CD4-positive, alpha-beta T cell treated with Interleukin-21 for 1 hour (primary cell): Measurements from ENCODE around the gene UTRN.

Source experiments
- DNase-seq: peaks from one replicate; pipeline ENCODE4 v3.0.0-alpha.2; 2020

The UTRN gene

GRCh38 chr6:144283646-144284477 is 1.3 kb upstream of the UTRN start:
- no peak for DNase-seq

DNA sequence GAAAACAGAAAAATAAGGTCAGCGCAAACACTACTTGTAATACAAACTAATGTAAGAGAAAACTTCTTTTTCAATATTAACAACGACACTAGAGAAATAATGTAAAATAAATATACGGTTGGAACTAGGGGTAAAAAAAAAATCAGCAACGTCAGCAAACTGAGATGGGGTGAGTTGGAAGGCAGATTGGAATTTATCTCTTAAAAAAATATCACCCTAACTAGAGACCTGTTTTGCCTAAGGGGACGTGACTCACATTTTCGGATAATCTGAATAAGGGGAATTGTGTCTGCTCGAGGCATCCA is 705 bp upstream of the UTRN start:
- no peak for DNase-seq

DNA sequence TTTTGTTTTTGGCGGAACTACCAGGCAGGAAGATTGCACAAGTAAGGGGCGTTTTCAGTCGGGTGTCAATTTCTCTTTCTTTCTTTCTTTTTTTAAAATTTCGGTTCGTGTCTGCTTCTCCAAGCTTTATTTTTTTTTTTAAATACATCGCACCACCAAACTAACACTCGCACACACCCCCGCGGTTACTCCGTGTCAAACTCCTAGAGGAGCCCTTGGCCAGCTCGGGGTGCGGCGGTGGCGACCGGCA is 338 bp downstream of the UTRN start:
- no peak for DNase-seq

- DNase-seq: peak; percentile 36
Observed at GRCh38 chr6:144285798-144286502, 815 bp downstream of the UTRN start.

- peak; percentile 19 for DNase-seq
Observed at GRCh38 chr6:144286503-144287393, 1.6 kb downstream of the UTRN start.

GRCh38 chr6:144289006-144289405 is 3.9 kb downstream of the UTRN start:
- DNase-seq: no peak

DNA sequence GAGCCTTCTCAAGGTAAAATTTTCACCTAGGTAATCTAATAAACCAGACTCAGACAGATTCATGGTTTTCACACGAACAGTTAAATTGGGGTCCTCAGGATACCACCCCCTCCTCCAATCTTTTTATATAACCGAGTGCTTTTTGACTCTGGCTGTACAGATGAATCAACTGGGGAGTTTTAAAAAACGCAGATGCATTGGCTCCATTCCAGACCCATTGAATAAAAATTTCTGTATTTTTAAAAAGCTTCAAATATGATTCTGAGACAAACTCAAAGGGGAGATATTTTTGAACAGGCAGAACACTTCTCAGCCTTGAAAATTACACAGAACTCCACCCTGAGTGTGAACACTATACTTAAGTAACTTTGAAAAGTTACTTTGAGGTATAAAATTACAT is 7.2 kb downstream of the UTRN start:
- no peak for DNase-seq

- no peak for DNase-seq
Observed at GRCh38 chr6:144294016-144294415, 8.9 kb downstream of the UTRN start.

- DNase-seq: no peak
Observed at GRCh38 chr6:144295211-144295610, 10.1 kb downstream of the UTRN start.

DNA sequence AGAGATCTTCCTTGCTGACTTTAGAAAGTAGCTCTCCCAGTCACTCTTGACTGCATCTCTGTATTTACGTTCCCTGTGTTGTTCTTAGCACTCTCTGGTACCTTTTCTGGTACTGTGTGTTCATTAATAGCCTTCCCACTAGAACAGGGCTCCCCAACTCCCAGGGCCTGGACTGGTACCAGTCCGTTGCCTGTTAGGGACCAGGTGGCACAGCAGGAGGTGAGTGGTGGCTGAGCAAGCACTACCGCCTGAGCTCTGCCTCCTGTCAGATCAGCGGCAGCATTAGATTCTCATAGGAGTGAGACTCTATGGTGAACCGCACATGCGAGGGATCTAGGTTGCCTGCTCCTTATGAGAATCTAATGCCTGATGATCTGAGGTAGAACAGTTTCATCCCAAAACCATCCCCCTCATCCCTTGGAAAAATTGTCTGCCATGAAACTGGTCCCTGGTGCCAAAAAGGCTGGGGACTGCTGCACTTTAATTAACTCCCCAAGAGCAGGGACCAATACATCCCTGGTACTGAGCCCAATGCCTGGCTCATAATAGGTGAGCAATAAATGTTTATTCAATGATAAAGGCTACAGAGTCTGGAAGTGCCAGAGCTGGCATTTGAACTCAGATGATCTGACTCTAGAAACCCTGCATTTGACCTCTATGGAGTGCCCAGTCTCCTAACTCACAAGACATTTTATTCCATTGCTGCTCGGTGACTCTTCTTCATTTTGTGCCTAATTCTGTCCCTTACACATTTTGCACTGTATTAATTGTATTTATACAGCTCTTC is 11.0 kb downstream of the UTRN start:
- DNase-seq: no peak

GRCh38 chr6:144296973-144297372 is 11.8 kb downstream of the UTRN start:
- no peak for DNase-seq

- DNase-seq: no peak
Observed at GRCh38 chr6:144297511-144298100, 12.5 kb downstream of the UTRN start.

- no peak for DNase-seq
Observed at GRCh38 chr6:144298194-144298593, 13.1 kb downstream of the UTRN start.

GRCh38 chr6:144298916-144299315 is 13.8 kb downstream of the UTRN start:
- no peak for DNase-seq

DNA sequence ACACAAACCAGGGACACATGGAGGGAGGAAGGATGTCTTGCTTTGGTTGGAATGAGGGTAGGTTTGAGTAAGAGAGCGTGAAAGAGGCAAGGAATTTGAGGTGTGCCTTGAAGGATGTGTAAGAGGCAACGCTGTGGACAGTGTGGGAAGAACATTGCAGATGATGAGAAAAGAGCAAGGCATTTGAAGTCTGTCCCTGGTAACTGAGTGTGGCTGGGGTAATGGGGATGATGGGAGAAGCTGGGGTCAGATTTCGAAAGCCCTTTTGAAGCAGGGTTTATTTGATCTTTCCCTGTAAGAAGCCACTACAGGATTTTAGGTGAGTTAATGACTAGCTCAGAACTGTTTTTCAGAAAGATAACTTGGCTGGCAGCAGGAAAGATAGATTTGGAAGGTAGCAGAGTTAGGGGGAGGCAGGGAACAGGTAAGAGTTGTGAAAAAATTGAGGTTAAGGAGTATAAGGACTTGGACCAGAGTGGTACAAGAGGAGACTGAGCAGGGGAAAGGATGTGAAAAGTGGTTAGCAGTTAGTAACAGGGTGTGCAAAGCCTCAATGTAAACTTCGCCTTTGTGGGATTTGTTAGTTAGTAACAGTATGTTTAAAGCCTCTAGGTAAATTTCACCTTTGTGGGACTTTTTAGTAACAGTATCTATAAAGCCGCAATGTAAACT is 17.7 kb downstream of the UTRN start:
- no peak for DNase-seq

DNA sequence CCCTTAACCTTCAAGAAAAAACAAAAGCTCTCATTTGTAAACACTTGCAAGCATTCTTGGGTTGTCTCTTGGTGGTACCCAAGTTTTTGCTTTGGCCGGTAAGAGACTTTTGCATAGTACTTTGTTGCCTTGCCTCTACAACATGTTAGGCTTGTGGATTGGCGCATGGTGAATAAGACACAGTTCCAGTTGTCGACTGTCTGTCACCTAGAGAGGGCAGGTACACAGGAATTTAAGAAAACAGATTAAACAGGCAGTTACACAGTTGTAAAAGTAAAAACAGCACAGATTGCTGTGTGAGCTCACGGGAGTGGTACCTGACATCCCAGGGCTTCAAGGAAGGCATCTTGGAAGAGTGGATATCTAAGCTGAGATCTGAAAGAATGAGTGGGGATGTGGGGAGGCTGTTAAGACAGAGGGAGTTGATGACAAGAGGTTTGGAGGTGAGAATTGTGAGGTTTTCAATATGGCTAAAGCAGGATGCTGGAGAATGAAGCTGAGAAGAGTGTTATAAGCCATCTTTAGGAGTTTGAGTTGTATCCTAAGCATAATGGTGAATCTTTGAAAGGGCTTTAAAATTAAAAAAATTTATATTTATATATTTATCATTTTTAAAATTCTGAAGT is 19.2 kb downstream of the UTRN start:
- peak; percentile 19 for DNase-seq

DNA sequence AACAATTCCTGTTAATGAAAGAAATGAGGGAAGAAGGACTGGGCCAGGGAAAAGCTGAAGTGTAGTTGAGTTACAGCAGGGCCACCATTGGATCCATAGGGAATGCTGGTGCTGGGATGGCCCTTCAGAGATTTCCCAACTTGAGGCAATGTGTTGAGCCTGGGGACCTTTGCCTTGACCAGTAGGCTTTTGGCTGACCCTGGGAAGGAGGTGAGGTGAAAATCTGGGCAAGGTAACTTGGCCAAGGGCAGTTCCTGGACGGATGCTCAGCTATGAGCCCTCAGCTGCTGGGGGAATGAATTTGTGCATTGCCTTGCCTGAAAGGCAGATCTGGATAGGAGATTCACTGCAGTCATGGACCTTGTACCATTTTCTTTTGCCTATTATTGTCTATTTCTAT is 20.4 kb downstream of the UTRN start:
- no peak for DNase-seq

DNA sequence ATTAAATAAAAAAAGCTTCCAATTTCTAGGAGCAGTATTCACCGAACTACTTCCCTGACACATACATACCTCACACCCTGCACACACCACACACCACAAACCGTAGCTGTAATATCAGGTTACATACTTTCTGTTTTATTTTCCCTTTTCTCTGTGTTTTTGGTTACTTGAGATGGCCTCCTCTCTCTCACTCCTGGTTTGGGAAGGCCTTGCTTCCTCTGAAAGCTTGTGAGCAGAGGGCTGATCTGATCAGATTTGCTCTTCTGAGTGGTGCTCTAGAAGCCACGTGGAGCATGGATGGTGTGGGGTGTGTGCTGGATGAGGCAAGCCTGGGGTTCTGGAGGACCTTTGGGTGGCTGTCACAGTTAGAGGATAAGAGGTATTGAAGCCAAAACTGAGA is 20.9 kb downstream of the UTRN start:
- peak; percentile 50 for DNase-seq

DNA sequence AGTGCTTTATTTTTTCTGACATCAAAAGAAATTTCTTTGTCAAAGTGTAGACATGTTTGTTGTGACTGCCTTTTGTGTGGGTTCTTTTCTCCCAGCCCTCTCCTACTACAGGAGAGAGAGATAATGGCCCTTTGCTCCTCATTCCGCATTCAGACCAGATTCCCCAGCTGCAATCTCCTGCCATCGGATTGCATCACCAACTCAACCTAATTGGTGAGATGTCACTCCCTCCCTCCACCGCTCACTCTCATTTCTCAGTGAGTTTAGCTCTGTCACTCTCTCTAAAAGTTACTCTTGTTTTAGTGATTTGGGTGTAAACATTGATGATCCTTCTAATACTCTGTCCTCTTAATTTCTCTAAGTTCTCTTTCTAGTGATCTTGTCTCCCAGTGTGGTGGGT is 22.7 kb downstream of the UTRN start:
- DNase-seq: no peak

- DNase-seq: no peak
Observed at GRCh38 chr6:144310765-144311164, 25.6 kb downstream of the UTRN start.

DNA sequence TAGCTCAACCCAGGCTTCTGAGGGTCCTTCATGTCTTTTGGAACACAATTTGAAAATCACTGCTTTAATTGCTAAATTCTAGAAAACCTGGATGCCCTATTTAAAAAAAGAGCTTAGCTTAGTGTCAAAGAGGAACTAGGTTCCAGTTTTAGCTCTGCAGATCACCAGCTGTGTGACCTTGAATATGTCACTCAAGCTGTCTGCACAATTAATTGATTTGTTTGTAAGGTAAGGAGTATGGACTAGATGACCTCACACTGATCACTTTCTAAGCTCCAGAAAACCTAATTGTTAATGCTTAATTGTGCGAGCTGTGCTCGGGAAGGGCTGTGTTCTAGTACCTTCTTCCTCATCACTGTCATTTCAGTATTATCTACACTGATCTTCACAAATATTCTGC is 26.2 kb downstream of the UTRN start:
- no peak for DNase-seq
